Spinal cord (tissue), 10 donors: Measurements from ENCODE around the gene AUTS2. TPM values are rescaled to one million over a fixed set of nuclear protein-coding genes. Genes with fewer than 3 reads are reported as not detected.

Source experiments
- DNase-seq, 6 donors: peaks; one replicate each; pipeline versions ENCODE4 v3.0.0 to v3.0.0-alpha.2; 2013 to 2015; ENCODE audit warnings: low spot score in 6 of 6, low read depth in 4 of 6
- H3K27ac ChIP-seq: one replicate; pipeline ENCODE4 v1.5.1; 2013; ENCODE audit warnings: low read depth, low read length, control low read depth
- H3K27me3 ChIP-seq: one replicate; pipeline ENCODE4 v1.6.1; 2013; ENCODE audit warnings: low read length; ENCODE audit not compliant: control insufficient read depth, insufficient read depth
- H3K36me3 ChIP-seq: one replicate; pipeline ENCODE4 v1.6.1; 2013; ENCODE audit warnings: low read length; ENCODE audit not compliant: control insufficient read depth, insufficient read depth
- H3K4me1 ChIP-seq: one replicate; pipeline ENCODE4 v1.6.1; 2013; ENCODE audit warnings: low read length; ENCODE audit not compliant: control insufficient read depth, insufficient read depth
- H3K4me3 ChIP-seq: one replicate; pipeline ENCODE4 v1.5.1; 2013; ENCODE audit warnings: low read depth, low read length, control low read depth
- H3K9me3 ChIP-seq: one replicate; pipeline ENCODE4 v1.6.1; 2013; ENCODE audit warnings: low read length; ENCODE audit not compliant: control insufficient read depth, insufficient read depth
- WGBS: methylation state at CpG from one replicate; pipeline ENCODE4 v1.1.5; 2013; ENCODE audit warnings: missing lambda C conversion rate; ENCODE audit not compliant: insufficient coverage; 5-methylcytosine and 5-hydroxymethylcytosine counted together
- polyA plus RNA-seq, 2 donors: library from polyadenylated mRNA; unstranded; fragments of 120-200 nt; gene quantifications; one replicate each; pipeline ENCODE4 v1.2.1, GENCODE V29; 2013; ENCODE audit not compliant: insufficient read length in 2 of 2
- total RNA-seq, 2 donors: library from RNA; depleted of rRNA in 1 of 2; stranded (reverse); fragments of 120-200 nt in 1 of 2; fragments of >200 nt in 1 of 2; gene quantifications; one replicate each; pipeline versions ENCODE4 v1.2.3 to v1.2.4, GENCODE V29; 2013 to 2014
- donor health status: healthy.

AUTS2 gene
- total and polyA plus RNA-seq, 4 donors, result 56.2 to 214 (median 135) TPM

DNA sequence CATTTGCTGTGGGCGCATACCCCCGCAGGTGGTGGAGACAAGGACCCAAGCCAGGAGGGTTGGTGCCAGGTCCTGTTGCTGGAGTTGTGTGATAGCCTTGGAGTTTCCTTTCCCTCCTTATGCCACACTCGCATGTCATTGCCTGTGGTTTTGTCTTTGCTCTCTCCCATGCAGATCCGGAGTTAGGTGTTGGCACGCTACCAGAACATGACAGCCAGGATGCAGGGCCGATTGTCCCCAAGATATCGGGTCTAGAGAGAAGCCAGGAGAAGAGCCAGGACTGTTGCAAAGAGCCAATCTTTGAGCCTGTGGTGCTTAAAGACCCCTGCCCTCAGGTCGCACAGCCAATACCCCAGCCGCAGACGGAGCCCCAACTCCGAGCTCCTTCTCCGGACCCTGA is 1164.4 kb downstream of the AUTS2 start:
- WGBS, result 46% methylated on average over 10 of the region's 12 CpGs
- no peak overlapping the region for H3K4me3 ChIP-seq
- no peaks in the 10 kb centered on the region for H3K27me3 ChIP-seq
- no peaks in the 10 kb centered on the region for H3K9me3 ChIP-seq
- peaks cover 26% of the 10 kb centered on the region for H3K36me3 ChIP-seq
- DNase-seq, result peak in 2 of 6 donors; percentile 60 to 73
- peak overlapping the region; percentile 79 for H3K27ac ChIP-seq
- peaks cover 62% of the 10 kb centered on the region for H3K4me1 ChIP-seq

DNA sequence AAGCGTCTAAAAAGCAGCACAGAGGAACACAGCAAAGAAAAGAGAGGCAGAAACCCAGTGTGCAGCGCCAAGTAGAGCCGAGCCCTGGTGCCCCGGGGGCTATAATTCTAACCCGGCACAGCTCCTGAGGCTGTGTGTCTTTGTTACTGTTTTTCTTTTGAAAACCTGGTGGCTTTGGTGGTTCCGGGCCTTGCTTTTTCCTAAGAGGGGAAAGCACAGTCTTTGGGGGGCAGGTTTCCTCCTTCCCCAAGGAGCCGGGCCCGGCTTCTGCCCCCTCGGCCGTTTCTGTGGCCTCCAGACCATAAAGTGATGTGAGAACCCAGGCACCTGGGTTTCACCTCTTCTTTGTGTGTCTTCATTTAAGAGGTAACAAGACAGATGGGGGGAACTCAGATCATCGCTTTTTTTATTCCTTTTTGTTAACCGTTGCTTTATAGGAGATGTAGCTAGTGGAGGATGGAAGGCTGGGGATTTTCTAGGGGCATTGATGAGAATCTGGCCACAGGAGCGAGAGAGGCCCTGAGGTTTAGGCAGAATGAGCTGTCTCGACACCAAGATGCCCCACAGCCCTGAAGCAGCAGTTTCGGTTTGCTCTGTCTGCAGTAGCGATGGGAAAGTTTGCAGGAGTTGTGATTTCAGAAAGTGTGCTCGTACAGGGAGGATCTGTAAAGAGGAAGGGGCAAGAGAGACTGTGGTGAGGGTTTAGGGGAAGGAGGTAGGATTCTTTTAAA is 1165.9 kb downstream of the AUTS2 start:
- Histone ChIP-seq H3K4me1 (peaks cover 60% of the 10 kb centered on the region), H3K36me3 (peaks cover 26% of the 10 kb centered on the region), H3K4me3 (no peak overlapping the region), H3K27ac (peak overlapping the region; percentile 81), H3K27me3 (no peaks in the 10 kb centered on the region), H3K9me3 (no peaks in the 10 kb centered on the region)
- 35% methylated on average over 10 of the region's 17 CpGs for WGBS
- DNase-seq, result peak in 2 of 6 donors; percentile 80 to 81

DNA sequence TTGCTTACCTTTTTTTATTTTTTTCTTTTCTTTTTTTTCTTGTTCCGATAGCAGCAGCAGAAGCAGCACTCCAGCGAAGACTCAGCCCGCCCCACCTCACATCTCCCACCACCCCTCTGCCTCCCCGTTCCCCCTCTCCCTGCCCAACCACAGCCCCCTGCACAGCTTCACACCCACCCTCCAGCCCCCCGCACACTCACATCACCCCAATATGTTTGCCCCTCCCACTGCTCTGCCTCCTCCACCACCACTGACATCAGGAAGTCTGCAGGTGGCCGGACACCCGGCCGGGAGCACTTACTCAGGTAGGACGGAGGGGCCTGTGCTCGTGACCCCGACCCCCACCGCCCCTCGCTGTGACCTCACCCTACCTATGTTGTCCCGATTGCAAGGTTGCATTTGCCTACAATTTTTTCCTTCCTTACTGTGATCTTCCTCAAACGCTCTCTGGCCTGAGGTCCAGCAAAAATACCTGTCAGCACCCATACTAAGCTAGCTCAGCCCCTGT is 1166.5 kb downstream of the AUTS2 start:
- H3K4me3 ChIP-seq, result no peak overlapping the region
- no peak for DNase-seq
- peaks cover 26% of the 10 kb centered on the region for H3K36me3 ChIP-seq
- no peaks in the 10 kb centered on the region for H3K9me3 ChIP-seq
- peak overlapping the region; percentile 81 for H3K27ac ChIP-seq
- H3K27me3 ChIP-seq, result no peaks in the 10 kb centered on the region
- peaks cover 55% of the 10 kb centered on the region for H3K4me1 ChIP-seq
- WGBS, result 81% methylated on average over 13 of the region's 15 CpGs

DNA sequence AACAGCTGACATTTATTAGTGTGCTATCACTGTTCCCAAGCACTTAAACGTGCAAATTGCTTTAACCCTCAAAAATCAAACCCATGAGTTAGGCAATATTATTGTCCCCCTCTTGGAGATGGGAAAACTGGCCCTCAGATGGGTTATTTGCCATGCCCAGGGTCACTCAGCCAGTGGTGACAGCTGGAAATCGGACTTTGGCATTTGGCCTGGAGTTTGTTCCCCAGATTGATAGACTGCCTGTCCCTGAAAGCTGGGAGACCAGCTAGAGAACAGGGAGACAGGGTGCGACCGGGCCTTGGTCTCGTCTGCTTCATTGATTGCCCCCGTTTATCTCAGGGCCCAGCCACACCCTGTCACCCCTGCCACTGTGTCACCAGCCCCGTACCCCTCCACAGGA is 1167.4 kb downstream of the AUTS2 start:
- H3K36me3 ChIP-seq, result peaks cover 26% of the 10 kb centered on the region
- no peaks in the 10 kb centered on the region for H3K27me3 ChIP-seq
- peaks cover 55% of the 10 kb centered on the region for H3K4me1 ChIP-seq
- H3K4me3 ChIP-seq, result no peak overlapping the region
- no peak for DNase-seq
- WGBS, result 72% methylated on average over 7 of the region's 7 CpGs
- no peaks in the 10 kb centered on the region for H3K9me3 ChIP-seq
- H3K27ac ChIP-seq, result peak overlapping the region; percentile 81

DNA sequence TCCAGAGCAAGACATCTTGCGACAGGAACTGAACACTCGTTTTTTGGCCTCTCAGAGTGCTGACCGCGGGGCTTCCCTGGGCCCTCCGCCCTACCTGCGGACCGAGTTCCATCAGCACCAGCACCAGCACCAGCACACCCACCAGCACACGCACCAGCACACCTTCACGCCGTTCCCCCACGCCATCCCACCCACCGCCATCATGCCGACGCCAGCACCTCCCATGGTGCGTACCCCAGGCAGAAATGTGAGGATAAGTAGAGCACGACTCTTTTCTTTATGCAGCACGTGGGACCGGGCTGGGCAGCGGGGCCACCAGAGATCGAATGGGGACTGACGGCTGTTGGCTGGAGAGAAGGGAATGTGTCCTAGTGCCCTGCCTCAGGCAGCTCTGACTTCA is 1167.8 kb downstream of the AUTS2 start:
- no peak for DNase-seq
- WGBS, result 84% methylated on average over 21 of the region's 21 CpGs
- Histone ChIP-seq H3K27me3 (no peaks in the 10 kb centered on the region), H3K36me3 (peaks cover 26% of the 10 kb centered on the region), H3K9me3 (no peaks in the 10 kb centered on the region), H3K4me1 (peaks cover 51% of the 10 kb centered on the region), H3K4me3 (no peak overlapping the region), H3K27ac (no peak overlapping the region)

DNA sequence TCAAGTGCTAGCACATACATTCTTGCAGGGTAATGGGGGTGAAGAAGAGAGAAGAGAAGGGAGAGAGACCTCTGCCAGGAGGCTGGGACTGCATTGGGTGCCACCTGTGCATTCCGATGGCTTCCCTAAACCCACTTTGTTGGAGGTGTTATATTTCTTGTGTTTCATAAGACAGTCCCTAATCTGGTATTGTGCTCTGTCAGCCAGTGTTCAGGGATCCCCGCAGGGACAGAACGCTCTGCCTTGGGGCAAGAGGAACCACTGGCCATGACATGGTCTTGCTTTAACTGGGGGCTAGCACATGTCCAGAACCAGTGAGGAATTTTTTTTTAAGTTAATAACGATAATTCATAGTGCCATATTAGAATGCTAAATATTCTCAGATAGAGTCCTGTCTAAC is 1168.4 kb downstream of the AUTS2 start:
- WGBS, result no CpG with 5 or more reads among the region's 4 CpGs

DNA sequence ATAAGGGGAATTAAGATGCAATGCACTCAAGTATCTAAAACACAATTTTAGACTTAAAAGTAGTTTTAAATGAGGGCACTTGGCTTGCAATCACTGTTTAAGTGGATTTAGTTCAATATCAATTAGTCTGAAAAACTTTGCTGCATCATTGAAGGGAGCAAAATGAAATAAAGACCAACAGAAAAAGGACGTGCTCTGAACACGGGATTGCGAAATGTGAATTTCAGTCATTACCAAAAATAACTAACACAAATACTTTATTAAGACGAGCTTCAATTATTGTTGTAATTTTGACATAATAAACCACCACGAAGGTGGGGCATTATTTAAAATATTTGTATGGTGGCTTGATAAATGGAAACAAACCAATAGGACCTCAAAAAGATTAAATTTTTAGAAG is 1171.9 kb downstream of the AUTS2 start:
- no peaks in the 10 kb centered on the region for H3K9me3 ChIP-seq
- no CpG with 5 or more reads among the region's 5 CpGs for WGBS
- no peak overlapping the region for H3K4me3 ChIP-seq
- no peaks in the 10 kb centered on the region for H3K27me3 ChIP-seq
- peaks cover 37% of the 10 kb centered on the region for H3K4me1 ChIP-seq
- no peak for DNase-seq
- peaks cover 14% of the 10 kb centered on the region for H3K36me3 ChIP-seq
- no peak overlapping the region for H3K27ac ChIP-seq

More for the DNA sequence above, 1168.4 kb downstream of the AUTS2 start:
- DNase-seq, result no peak
- peaks cover 54% of the 10 kb centered on the region for H3K4me1 ChIP-seq
- no peak overlapping the region for H3K4me3 ChIP-seq
- peaks cover 26% of the 10 kb centered on the region for H3K36me3 ChIP-seq
- no peaks in the 10 kb centered on the region for H3K27me3 ChIP-seq
- H3K27ac ChIP-seq, result no peak overlapping the region
- no peaks in the 10 kb centered on the region for H3K9me3 ChIP-seq

DNA sequence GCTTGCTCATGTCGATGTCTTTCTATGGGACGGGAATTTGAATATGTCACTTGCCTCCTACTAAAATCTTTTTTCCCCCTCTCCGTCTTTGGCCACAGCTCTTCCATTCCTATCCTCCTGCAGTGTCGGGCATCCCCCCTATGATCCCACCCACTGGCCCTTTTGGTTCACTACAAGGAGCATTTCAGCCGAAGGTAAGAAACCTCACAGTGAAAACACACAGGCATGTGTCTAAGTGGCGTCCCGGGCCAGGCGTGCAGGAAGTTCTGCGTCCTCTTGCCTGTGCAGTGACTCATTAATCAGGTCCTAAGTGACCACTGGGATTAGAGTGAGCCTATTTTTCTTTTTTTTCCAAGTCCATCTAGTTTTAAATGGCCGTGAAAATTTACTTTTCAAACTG is 1173.2 kb downstream of the AUTS2 start:
- H3K27ac ChIP-seq, result no peak overlapping the region
- WGBS, result 47% methylated on average over 9 of the region's 10 CpGs

DNA sequence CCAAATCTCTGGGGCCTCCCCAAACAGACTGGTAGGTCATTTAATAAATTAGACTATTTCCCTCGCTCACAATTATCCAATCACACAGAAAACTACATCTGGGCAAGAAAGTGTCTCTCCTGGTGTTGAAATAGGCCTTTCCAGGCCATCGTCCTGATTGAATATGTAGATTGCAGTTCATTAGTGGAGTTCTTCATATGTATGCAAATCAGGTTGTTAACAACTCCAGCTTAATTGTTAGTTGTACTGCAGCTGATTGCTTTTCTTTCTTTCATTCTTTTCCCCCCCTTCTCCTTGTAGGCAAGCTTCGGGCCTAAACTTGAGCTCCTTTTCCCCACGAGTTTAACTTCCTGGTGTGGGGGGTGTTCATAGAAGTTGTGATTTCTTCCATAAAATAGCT is 1174.6 kb downstream of the AUTS2 start:
- DNase-seq, result peak in 2 of 6 donors; percentile 80 to 96
- H3K4me3 ChIP-seq, result no peak overlapping the region

More for the DNA sequence above, 1173.2 kb downstream of the AUTS2 start:
- Histone ChIP-seq H3K4me3 (no peak overlapping the region), H3K4me1 (peaks cover 24% of the 10 kb centered on the region), H3K27me3 (no peaks in the 10 kb centered on the region), H3K36me3 (peaks cover 4% of the 10 kb centered on the region), H3K9me3 (no peaks in the 10 kb centered on the region)
- DNase-seq, result no peak

DNA sequence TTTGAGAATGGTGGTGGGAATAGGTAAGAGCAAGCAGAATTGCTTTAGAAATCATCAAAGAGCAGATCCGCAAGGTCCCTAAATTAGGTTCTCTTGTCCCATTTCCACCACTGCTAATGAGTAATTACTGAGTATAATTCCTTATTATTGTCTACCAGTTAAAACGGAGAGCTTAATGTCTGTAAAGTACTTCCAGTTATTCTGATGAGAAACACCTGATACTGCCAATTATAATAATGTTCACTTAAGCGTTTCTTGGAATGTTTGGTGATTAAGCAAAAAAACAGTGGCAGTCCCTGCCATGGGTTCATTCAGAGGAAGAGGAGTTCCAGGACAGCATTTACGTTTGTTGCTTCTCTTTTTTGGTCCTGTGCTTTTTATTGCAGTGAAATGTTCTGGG is 1175.1 kb downstream of the AUTS2 start:
- Histone ChIP-seq H3K4me3 (no peak overlapping the region), H3K27me3 (no peaks in the 10 kb centered on the region), H3K36me3 (peaks cover 4% of the 10 kb centered on the region), H3K9me3 (no peaks in the 10 kb centered on the region), H3K27ac (peak overlapping the region; percentile 41), H3K4me1 (peaks cover 27% of the 10 kb centered on the region)
- DNase-seq, result peak in 1 of 6 donors; percentile 82
- WGBS, result 24% methylated on average over 1 of the region's 4 CpGs

More for the DNA sequence above, 1174.6 kb downstream of the AUTS2 start:
- peak overlapping the region; percentile 41 for H3K27ac ChIP-seq
- H3K4me1 ChIP-seq, result peaks cover 27% of the 10 kb centered on the region
- WGBS, result no CpG with 5 or more reads among the region's 4 CpGs
- no peaks in the 10 kb centered on the region for H3K9me3 ChIP-seq
- H3K36me3 ChIP-seq, result peaks cover 4% of the 10 kb centered on the region
- no peaks in the 10 kb centered on the region for H3K27me3 ChIP-seq
